NCI-H2029 (cell line): ENCODE results near the gene SYNGR1.
A peak's percentile ranks its signal among the peaks of the same experiment; 100 is the strongest.
"Not testable (repeated sequence)": the region's sequence is repeated elsewhere in the genome, so short reads cannot be mapped to it uniquely, and the experiment has no call there.

Experiments used
- DNase-seq: peaks from one replicate; lab custom pipeline; 2025; lab: John Stamatoyannopoulos, UW

Gene SYNGR1

DNA sequence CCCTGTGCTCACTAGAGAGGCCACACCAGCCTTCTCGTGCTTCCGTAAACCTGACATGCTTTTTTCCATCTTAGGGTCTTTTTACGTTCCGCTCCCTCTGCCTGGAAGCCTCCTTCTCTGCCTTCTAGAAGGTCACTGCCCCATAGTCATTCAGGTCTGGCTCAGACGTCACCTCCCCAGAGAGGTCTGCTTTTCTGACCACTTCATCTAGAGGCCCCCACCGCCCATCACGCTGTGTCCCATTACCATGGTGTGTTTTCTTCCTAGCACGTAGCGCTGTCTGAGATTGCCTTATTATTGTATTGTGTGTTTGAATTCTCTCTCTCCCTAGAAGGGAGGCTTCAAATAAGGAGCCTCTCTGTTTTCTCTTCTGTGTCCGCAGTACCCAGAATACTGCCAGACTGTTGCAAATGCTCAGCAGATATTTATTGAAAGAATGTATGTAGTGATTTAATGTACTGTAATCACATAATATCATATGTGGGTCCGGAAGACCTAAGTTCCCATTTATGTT lies 59.8 kb downstream of the SYNGR1 start:
- DNase-seq, result no peak

DNA sequence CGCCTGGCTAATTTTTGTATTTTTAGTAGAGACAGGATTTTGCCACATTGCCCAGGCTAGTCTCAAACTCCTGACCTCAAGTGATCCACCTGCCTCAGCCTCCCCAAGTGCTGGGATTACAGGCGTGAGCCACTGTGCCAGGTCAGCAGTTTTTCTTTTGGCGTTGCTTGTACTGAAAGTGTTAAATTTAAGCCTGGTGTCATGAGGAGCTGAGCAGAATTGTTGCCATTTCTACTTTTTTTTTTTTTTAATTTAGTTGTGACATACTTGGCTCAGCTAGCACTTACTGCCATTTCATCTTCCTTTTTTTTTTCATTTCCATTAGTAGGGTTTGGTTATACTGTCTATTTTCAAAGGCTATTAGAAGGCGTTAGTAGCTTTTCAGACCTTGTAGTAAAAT lies 60.5 kb downstream of the SYNGR1 start:
- no peak for DNase-seq

DNA sequence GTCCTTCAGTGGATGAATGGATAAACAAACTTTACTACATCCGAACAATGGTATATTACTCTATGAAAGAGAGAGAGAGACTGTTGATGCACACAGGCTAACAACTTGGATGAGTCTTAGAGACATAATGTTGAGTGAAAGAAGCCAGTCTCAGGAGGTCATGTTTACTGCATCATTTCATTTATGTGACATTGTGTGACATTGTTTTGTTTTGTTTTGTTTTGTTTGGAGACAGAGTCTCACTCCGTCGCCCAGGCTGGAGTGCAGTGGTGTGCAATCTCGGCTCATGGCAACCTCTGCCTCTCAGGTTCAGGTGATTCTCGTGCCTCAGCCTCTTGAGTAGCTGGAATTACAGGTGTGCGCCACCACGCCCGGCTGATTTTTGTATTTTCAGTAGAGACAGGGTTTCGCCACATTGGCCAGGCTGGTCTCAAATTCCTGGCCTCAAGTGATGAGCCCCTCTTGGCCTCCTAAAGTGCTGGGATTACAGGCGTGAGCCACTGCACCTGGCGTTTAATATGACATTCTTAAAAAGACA lies 62.1 kb downstream of the SYNGR1 start:
- peak; percentile 56 for DNase-seq

DNA sequence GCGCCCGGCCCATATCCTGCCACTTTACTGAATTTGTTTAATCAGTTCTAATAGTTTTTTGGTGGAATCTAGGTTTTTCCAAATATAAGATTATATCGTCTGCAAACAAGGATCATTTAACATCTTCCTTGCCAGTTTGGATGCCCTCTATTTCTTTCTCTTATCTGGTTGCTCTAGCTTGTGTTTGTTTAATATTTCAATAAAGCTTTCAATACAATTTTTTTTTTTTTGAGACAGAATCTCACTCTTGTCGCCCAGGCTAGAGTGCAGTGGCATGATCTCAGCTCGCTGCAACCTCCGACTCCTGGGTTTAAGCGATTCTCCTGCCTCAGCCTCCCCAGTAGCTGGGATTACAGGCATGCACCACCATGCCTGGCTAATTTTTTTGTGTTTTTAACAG lies 63.4 kb downstream of the SYNGR1 start:
- not testable (repeated sequence) for DNase-seq

DNA sequence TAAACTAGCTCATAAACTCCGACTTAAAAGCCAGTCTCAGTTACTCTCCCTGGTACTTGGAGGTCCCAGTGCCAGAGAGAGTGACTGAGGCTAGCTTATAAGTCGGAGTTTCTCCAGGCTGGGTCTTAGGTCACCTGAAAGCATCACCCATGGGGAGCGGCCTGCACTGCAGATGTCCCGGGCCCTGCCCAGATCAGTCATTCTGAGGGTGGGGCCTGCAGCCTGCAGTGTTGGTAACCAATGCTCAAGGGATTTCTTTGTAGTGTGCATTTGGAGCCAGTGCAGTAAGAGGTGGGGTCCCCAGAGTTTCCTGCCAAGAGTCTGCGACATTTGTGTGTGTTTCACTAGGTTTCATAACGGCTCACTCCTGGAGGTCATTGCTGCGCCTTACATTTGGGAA lies 64.6 kb downstream of the SYNGR1 start:
- DNase-seq, result no peak

DNA sequence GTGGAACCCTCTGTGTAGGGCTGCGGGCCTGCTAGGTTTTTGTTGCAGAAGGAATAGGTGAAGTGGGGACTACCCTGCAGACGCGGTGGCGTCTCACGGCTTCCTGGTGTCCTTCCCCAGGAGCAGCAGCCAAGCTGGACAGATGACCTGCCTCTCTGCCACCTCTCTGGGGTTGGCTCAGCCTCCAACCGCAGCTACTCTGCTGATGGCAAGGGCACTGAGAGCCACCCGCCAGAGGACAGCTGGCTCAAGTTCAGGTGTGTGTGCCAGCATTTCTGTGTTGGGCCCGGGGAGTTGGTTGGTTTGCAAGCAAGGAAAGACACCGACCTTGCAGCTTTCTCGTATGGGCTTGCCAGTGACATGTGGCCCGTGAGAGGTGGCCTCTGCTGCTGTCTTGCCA lies 65.1 kb downstream of the SYNGR1 start:
- peak; percentile 57 for DNase-seq

DNA sequence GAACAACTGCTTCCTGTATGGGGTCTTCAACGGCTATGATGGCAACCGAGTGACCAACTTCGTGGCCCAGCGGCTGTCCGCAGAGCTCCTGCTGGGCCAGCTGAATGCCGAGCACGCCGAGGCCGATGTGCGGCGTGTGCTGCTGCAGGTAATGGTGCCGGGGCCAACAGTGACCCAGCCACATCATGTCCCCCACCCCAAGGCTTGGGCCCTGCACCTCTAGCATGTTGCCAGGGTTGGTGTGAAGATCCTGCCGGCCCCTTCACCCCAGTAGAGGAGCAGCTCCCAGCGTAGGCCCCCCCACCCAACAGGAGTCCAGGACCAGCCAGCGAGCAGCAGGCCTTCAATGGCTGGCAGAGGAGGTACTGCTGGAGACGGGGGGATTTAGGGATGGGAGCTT lies 65.7 kb downstream of the SYNGR1 start:
- DNase-seq, result no peak

DNA sequence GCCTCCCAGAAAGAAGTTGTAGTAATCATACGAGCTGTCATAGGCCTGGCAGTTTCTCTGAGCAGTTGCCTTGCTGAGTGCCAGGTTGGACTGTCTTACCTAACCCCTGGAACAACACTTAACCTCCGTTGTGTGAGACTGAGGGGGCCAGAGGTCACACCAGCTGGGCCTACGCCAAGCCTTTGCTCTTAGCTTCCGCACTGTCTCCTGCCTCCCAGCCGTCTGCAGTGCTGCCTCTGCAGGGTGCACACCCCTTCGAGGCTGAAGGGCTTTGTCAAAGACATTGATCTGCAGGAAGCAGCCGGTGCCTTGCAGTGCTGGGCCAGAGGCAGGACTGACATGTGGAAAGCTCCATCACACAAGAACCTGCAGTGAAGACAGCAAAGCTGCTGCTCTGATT lies 66.5 kb downstream of the SYNGR1 start:
- DNase-seq, result peak; percentile 19

DNA sequence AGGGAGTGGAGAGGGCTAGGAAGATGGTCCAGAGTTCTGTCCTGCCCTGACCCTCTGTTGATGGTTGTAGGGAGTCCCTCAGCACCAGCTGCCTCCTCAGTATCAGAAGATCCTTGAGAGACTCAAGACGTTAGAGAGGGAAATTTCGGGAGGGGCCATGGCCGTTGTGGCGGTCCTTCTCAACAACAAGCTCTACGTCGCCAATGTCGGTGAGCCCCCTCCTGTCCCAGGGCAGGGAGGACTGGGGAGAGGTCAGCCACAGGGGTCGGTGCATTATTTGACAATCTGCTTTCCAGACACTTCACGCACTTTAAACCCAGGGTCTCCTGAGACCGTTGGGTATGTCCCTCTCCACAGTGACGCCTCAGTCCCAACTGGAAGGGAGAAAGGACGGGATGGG lies 67.8 kb downstream of the SYNGR1 start:
- no peak for DNase-seq

DNA sequence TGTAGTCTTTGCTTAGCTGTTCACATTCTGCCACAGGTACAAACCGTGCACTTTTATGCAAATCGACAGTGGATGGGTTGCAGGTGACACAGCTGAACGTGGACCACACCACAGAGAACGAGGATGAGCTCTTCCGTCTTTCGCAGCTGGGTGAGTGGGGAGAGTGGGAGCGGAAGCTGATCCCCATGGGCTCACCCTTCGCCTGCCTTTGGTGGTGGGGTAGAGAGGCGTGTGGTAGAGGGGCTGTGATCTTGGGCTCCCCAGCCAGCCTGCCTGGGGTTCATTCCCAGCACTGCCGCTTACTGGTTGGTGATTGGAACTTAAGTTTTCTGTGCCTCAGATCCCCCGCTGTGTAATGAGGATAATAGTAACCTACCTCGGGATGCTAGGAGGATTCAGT lies 68.9 kb downstream of the SYNGR1 start:
- no peak for DNase-seq

DNA sequence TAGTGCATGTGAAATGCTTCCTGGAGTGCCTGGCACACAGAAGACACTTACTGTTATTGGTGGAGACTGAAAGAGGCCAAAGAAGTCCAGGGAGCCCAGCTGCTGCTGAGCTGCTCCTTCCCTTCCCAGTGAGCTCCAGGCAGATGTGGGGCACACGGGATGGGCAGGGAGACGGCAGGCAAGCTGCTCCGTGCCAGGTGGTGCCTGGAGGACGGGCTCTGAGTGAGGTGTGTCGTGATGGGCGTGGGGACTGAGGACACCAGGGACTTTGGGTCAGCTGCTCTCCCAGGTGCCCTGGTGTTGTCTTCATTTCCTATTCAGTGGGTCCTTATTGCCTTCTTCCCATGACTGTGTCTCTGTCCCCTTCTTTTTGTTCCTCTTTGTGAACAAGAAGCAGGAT lies 69.3 kb downstream of the SYNGR1 start:
- DNase-seq, result no peak

DNA sequence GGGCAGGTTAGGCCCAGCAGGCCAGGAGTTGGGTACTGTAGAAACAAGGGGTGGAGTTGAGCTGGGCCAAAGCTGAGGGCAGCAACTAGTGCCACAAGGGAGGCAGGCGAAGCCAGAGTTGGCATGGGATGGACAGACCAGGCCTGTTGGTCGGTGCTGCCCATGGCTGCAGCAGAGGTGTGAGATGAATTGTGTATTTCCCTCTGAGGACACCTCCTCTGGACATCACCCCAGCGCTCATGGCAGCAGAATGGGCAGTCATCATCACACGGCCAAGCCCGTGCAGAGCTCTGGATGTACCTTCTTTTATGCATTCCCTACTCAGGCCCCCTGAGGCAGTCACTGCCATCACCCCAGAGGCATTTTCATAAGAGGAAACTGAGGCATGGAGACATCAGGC lies 70.1 kb downstream of the SYNGR1 start:
- no peak for DNase-seq

DNA sequence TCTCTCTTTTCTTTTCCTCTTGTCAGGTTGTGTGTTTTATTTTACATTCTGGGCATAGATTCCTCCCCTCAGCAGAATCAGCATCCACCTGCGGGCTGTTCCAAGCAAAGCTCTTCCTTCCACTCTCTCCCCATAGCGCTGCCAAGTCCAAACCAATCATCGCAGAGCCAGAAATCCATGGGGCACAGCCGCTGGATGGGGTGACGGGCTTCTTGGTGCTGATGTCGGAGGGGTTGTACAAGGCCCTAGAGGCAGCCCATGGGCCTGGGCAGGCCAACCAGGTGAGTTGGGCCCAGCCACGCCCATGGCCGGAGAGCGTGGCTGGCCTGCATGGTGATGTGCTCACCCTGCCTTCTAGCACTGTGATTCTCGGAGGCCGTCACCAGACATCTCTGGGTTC lies 71.9 kb downstream of the SYNGR1 start:
- DNase-seq, result no peak

DNA sequence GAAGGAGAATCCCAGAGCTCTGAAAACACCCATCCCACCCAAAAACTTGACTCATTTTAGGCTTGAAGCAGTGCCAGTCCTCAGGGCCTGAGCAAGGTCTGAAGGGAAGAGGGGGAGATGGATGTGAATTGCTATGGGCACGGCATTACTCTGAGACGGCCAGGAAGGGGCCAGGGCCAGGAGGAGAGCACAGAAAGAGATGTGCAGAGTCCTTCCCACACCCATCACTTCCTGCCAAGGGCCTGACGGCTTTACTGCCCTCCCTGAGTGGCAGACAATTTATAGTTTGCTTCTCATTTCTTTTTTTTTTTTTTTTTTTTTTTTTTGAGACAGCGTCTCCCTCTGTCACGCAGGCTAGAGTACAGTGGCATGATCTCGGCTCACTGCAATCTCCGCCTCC lies 72.3 kb downstream of the SYNGR1 start:
- no peak for DNase-seq

DNA sequence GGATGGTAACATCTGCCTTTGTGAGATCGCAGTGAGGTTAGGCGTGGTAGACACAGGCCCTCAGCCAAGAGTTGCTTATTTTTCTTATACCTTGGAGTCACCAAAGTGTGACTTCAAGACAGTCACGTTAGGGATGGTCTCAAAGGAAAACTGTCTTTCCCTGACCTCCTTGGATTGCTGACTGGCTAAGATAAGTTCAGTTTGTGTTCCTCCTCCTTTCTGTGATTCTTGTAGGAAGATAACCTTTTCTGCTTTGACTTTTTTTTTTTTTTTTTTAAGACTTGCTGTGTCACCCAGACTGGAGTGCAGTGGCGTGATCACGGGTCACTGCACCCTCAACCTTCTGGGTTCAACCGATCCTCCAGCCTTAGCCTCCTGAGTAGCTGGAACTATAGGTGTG lies 72.9 kb downstream of the SYNGR1 start:
- DNase-seq, result no peak

DNA sequence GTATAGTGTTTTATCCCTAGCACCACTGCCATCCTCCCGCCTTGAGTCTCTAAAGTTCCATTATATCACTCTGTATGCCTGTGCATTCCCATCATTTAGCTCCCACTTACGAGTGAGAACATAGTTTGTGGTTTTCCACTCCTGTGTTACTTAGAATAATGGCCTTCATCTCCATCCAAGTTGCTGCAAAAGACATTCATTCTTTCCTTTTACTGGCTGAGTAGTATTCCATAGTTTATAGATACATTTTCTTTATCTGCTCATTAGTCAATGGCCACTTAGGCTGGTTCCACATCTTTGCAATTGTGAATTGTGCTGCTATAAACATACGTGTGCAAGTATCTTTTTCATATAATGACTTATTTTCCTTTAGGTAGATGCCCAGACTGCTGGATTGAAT lies 74.2 kb downstream of the SYNGR1 start:
- DNase-seq, result no peak

DNA sequence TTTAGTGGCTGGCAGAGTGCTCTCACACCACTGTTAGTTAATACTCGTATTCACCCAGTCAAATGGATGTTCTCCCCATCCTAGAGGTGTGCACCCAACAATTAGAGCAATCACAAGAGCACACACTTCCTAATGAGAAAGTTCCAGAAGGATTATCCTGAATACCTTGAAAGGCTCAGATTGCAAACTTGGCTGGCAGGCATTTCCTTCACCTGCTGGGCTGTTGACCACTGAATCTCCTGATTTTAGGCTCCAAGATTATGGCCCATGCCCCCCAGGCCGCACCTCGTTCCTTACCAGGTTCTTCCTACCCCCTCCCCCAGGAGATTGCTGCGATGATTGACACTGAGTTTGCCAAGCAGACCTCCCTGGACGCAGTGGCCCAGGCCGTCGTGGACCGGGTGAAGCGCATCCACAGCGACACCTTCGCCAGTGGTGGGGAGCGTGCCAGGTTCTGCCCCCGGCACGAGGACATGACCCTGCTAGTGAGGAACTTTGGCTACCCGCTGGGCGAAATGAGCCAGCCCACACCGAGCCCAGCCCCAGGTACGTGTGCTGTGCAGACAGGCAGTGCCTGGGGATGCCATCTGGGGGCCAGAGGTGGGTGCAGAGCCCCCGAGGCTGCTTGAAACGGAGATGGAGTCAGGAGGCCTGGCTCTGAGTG lies 76.7 kb downstream of the SYNGR1 start:
- no peak for DNase-seq

DNA sequence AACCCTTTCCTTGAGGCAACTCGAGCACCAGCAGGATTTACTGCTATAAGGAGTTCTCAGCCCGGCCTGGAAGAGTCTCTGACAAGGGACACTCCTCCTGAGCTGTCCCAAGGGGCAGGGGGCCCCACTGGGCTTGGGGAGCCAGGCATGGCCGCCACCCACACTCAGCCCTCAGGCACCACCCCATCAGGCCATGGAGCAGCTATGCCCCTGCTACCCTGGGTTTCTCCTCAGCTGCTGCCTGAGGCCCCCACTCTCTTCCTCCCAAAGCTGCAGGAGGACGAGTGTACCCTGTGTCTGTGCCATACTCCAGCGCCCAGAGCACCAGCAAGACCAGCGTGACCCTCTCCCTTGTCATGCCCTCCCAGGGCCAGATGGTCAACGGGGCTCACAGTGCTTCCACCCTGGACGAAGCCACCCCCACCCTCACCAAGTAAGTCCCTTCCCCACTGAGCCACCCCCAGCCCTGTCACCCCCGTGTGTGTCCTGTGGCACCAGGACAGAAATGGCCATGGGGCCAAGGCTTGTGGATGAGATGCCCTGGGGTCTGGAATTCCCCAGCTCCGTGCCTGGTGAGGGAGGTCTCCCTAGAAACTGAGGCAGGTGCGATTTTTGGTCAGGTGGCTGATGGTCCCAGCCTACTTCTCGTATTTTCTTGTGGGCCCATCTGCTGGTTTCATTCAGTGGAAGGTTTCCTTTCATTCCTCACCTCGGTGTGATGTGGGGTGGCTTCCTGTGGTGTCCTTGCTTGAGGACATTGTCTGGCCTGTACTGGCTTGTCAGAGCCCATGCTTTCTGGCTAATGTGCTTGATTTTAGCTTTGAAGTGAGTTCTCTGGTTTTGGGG lies 78.2 kb downstream of the SYNGR1 start:
- no peak for DNase-seq

DNA sequence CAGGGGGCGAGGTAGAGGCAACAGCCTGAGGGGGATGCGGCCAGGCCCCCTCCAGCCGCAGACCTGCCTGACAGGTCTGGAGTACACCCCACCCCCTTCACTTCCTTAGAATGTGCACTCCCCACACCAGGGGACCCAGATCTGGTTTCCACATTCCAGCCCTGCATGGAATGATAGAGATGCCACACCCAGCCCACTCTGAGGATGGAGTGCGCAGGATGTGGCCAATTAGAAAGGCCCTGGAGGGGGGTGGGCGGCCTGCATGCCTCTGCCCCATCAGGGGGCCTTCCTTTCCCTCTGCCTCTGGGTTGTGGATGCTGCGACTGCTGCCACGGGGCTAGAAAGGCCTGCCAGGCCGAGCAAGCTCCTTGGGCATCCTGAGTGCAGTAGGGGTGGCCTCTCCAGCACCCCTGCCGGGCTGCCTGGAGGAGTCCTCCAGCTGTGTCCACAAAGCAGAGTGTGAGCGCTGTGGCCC lies 78.8 kb downstream of the SYNGR1 start:
- DNase-seq, result no peak

DNA sequence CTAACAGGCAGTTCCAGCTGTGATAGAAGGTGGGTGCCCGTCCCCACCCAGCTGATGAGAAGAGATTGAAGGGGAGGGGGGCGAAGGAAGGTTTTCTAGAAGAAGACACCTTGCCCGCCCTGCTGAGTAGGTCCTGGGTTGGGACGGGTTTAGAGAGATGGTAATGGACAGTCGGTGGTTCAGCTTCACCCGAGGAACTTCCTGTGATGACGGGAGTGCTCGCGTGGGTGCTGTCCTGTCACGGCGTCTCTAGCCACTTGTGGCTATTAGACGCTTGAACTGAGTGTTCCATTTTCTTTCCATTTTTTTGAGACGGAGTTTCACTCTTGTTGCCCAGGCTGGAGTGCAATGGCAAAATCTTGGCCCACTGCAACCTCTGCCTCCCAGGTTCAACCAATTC lies 79.4 kb downstream of the SYNGR1 start:
- no peak for DNase-seq

DNA sequence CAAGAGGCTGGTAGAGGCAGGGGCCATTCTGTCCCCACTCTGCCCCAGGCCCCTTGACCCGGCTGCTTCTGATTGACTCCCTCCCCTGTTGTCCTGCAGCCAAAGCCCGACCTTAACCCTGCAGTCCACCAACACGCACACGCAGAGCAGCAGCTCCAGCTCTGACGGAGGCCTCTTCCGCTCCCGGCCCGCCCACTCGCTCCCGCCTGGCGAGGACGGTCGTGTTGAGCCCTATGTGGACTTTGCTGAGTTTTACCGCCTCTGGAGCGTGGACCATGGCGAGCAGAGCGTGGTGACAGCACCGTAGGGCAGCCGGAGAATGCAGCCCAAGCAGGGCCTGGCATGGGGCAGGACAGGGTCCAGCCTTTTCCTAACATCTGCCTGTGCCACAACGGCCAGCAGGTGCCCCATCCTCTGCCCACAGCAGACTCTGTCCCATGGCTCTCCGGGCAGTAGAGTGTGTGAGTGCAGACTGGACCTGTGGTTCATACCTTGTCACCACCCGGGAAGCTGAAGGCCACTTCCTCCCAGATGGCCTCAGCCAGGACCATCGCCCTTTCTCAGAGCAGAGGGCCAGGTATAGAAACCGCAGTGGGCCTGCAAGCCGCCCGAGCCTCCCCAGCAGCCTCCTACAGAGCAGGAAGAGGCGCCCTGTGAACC lies 80.3 kb downstream of the SYNGR1 start:
- no peak for DNase-seq

DNA sequence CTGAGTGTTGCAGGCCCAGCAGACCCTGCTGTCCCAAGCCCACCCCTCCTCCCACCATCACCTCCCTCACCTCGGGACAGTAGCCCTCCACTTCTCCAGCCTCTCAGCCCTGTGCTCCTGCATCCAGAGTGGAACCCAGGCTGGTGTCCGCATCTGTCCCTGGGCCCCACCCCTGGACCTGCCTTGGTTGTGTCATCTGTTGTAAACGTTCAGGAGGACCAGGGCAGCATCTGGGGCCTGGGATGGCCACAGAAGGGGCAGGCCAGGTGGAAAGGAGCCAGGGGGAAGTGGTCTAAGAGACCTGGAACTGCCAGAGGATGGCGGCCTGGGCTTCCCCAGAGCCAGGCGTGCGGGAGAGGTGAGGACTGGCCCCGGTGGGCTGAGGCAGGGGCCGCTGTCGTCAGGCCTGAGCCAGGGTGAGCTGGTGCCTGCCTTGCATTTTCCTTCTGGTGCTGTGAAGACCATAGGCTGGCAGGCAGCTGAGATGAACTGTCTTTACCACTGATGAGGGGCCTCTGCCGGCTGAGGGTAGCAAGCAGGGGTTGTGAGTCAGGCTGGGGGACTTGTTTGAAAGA lies 80.9 kb downstream of the SYNGR1 start:
- DNase-seq, result no peak
